ENCODE results near the gene FBXL14.

DNA sequence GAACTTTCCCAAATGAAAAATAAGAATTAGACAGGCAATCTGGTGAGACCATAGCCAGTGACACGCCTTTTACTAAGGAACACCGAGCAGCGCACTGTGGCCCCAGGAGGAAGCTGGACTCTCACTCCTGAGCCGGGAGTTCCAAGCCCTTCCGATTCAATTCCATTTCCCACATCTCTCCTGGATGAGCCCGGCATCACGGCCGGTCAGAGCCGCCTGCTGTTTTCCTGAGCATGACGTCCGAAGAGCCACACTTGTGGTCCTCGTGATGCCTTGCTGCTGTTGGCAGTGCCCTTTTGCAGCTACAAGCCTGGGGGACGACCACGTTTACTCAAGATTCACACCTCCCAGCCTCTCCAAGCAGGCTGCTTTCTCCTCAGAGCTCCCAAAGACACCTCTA is 40.8 kb downstream of the FBXL14 start:
- TF ChIP-seq EZH2 (IDR thresholded peaks at IDR 0.05; ENCODE audit: borderline replicate concordance, low read depth, low read length) (no peak), ESRRA (IDR thresholded peaks at IDR 0.05; ENCODE audit: borderline replicate concordance, low read depth) (no peak), MAZ (CRISPR knock-in tag; conservative IDR thresholded peaks at IDR 0.05 in 1 of 2, IDR thresholded peaks at IDR 0.05 in 1 of 2) (no peak), MTA3 (IDR thresholded peaks at IDR 0.05; ENCODE audit: borderline replicate concordance) (no peak), SREBF1 (IDR thresholded peaks at IDR 0.05; ENCODE audit: borderline replicate concordance, low read depth, low read length) (no peak)
